ENCODE measurements around the gene TFDP1. TPM values are rescaled to one million over a fixed set of nuclear protein-coding genes. Genes with fewer than 3 reads are reported as not detected.

The TFDP1 gene
- total and polyA plus RNA-seq, 2 of the 4 experiments (the other 2 are of a cell fraction) = 59.3 to 97.0 TPM

- no peaks in the 10 kb centered on the region for H3K9me3 ChIP-seq (ENCODE audit: control insufficient read depth, insufficient read depth, low read length)
- no peak overlapping the region for H3K56ac ChIP-seq (ENCODE audit: extremely low read depth, insufficient read depth, low read length)
- H2BK15ac ChIP-seq (ENCODE audit: low read depth, low read length) = no peak overlapping the region
- peaks cover 3% of the 10 kb centered on the region; the same call in 1 of the 2 replicates for H3K27me3 ChIP-seq (ENCODE audit: control insufficient read depth, insufficient read depth, low read length)
- no peak overlapping the region for H4K5ac ChIP-seq (ENCODE audit: low read depth, low read length)
- intact Hi-C loops (cut with micrococcal nuclease) = no loop called here
- no peaks in the 10 kb centered on the region; the same call in 1 of the 2 replicates for H4K20me1 ChIP-seq (ENCODE audit: insufficient read depth, low read length)
- no peak overlapping the region for H3K4ac ChIP-seq (ENCODE audit: low read depth, low read length)
- H4K8ac ChIP-seq (ENCODE audit: low read depth in 2 of 2, low read length in 2 of 2) = no peak overlapping the region
- no TSS peak for BruUV-seq (replicated peaks)
- no peak overlapping the region for H3K27ac ChIP-seq (ENCODE audit: insufficient read depth, low read length)
- H3K23ac ChIP-seq (ENCODE audit: low read depth, low read length) = no peak overlapping the region
- H3K9me1 ChIP-seq (ENCODE audit: insufficient read depth, low read length) = no peaks in the 10 kb centered on the region
- ChIA-PET POLR2A (ENCODE audit: unreplicated experiment) (no interaction called here), CTCF (no interaction called here)
- H3K4me1 ChIP-seq (ENCODE audit: control insufficient read depth, insufficient read depth, low read length) = peaks cover 2% of the 10 kb centered on the region; the same call in 1 of the 2 replicates
- H3K9ac ChIP-seq (ENCODE audit: low read depth, low read length) = no peak overlapping the region
- H2BK20ac ChIP-seq (ENCODE audit: low read depth, low read length) = no peak overlapping the region
- DNase-seq (no peak), ATAC-seq (ENCODE audit: low read depth) (no peak)
- H3K14ac ChIP-seq (replicated peaks; ENCODE audit: low read depth, low read length) = no peak overlapping the region
- no peak overlapping the region for H2AK5ac ChIP-seq (ENCODE audit: low read depth, low read length)
- WGBS, 2 experiments (ENCODE audit: extremely low coverage in 2 of 2, insufficient read length in 1 of 2) = 90% methylated on average over 14 of the region's 39 CpGs; no CpG with 5 or more reads in 1 of the 2 experiments
- H3K79me1 ChIP-seq (ENCODE audit: low read depth in 1 of 2, low read length in 2 of 2) = no peaks in the 10 kb centered on the region
- no peak overlapping the region for H3K4me3 ChIP-seq (ENCODE audit: insufficient read depth, low read depth, low read length)
- H4K91ac ChIP-seq (ENCODE audit: insufficient read depth, low read depth, low read length) = no peak overlapping the region
- no peak overlapping the region for H2BK120ac ChIP-seq (ENCODE audit: low read depth, low read length)
- peak overlapping the region; percentile 41 for H2AFZ ChIP-seq (replicated peaks; ENCODE audit: low read length, poor library complexity)
- in situ Hi-C loops (cut with MboI; ENCODE audit: low sequenced_read_pairs) = no loop called here
- TF ChIP-seq CTCF (conservative IDR thresholded peaks at IDR 0.05; ENCODE audit: low read depth, low read length) (no peak), CHD1 (IDR thresholded peaks at IDR 0.05; ENCODE audit: low read depth, low read length) (no peak), BHLHE40 (IDR thresholded peaks at IDR 0.05; ENCODE audit: low read depth, low read length) (no peak), RCOR1 (IDR thresholded peaks at IDR 0.05; ENCODE audit: insufficient replicate concordance, low read length) (no peak), MXI1 (IDR thresholded peaks at IDR 0.05; ENCODE audit: borderline replicate concordance, low read depth, low read length) (no peak), MAZ (IDR thresholded peaks at IDR 0.05; ENCODE audit: borderline replicate concordance, low read depth, low read length) (no peak), RFX5 (IDR thresholded peaks at IDR 0.05; ENCODE audit: low read depth, low read length) (no peak), FOS (IDR thresholded peaks at IDR 0.05; ENCODE audit: low read depth, low read length) (no peak), SMC3 (IDR thresholded peaks at IDR 0.05; ENCODE audit: low read depth, low read length) (no peak), NFE2L2 (IDR thresholded peaks at IDR 0.05; ENCODE audit: low read depth, low read length) (no peak), RAD21 (IDR thresholded peaks at IDR 0.05; ENCODE audit: low read length) (no peak), USF2 (IDR thresholded peaks at IDR 0.05; ENCODE audit: low read depth, low read length) (no peak), MAFK (IDR thresholded peaks at IDR 0.05; ENCODE audit: low read depth, low read length) (no peak), ELK1 (IDR thresholded peaks at IDR 0.05; ENCODE audit: borderline replicate concordance, low read depth, low read length) (no peak)
- no peak overlapping the region for H3K18ac ChIP-seq (ENCODE audit: low read depth, low read length)
- H3K4me2 ChIP-seq (ENCODE audit: low read depth, low read length) = no peak overlapping the region
- H2BK5ac ChIP-seq (ENCODE audit: low read depth, low read length, poor library complexity, severe bottlenecking) = no peak overlapping the region
- H2AK9ac ChIP-seq (replicated peaks; ENCODE audit: low read depth, low read length, poor library complexity) = no peak overlapping the region
- dilution Hi-C loops (cut with HindIII; ENCODE audit: low sequenced_read_pairs, unreplicated experiment) = no loop called here
- H3K36me3 ChIP-seq (ENCODE audit: control insufficient read depth, insufficient read depth, low read length) = no peaks in the 10 kb centered on the region
These were observed 70.2 kb downstream of the TFDP1 start for GRCh38 chr13:113654591-113655345.
